ENCODE data around the gene FAAH. TPM values are rescaled to one million over a fixed set of nuclear protein-coding genes. Genes with fewer than 3 reads are reported as not detected.

The FAAH gene
- total and polyA plus RNA-seq, 12 donors, result 12.0 to 162 (median 38.8) TPM

DNA sequence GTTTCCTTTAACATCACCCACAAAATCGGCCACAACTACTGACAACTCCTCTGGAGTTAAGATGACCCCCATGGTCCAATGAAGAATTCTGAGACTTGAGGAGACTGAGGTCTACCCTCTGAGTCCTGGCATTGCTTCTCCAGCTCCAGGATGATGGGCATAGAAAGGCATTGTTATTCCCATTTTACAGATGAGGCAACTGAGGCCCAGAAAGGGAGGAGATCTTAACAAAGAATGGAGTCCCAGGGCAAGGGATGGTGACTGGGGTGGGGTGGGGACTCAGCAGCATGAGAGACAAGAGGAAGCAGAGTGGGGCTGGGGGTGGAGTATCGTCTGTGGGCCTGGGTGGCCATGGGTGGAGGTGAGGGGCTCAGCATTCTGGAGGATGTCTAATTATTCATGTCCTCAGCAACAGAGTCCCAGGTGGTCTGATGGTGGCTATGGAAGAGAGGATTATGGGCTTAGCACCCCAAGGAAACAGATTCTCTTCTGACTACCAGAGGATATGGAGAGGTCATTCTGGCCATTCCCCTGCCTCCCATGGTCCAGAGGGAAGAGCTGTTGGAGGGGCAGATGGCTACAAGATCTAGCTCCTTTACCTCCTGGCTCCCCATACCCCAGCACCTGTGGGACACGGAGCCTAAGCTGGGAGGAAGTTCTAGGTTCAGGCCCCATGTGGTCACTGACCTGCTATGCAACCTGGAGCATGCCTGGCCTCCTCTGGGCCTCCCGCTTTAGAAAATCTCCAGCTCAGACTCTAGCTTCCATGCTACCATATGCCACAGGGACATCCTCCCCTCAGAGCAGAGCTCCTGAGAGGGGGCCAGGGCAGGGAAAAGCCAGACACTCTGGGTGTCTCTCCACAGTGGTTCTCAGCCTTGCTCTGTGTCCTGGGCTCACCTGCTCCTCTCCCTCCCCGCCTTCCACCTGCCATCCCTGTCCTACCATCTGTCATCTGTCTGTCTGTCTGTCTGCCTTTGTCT lies 58.1 kb downstream of the FAAH start:
- Histone ChIP-seq H3K27ac (no peak overlapping the region), H3K4me3 (no peak overlapping the region), H3K27me3 (peaks cover 3% of the 10 kb centered on the region), H3K36me3 (replicated peaks in 1 of 2) (no peaks in the 10 kb centered on the region), H3K9me3 (replicated peaks in 1 of 3) (no peaks in the 10 kb centered on the region), H3K4me1 (replicated peaks in 1 of 2) (no peaks in the 10 kb centered on the region)
- intact Hi-C loops (cut with DNase I), result no loop called here
- DNase-seq, result no peak
- TF ChIP-seq POLR2A (IDR thresholded peaks at IDR 0.05), result no peak
- TF ChIP-seq, protein P1, sequence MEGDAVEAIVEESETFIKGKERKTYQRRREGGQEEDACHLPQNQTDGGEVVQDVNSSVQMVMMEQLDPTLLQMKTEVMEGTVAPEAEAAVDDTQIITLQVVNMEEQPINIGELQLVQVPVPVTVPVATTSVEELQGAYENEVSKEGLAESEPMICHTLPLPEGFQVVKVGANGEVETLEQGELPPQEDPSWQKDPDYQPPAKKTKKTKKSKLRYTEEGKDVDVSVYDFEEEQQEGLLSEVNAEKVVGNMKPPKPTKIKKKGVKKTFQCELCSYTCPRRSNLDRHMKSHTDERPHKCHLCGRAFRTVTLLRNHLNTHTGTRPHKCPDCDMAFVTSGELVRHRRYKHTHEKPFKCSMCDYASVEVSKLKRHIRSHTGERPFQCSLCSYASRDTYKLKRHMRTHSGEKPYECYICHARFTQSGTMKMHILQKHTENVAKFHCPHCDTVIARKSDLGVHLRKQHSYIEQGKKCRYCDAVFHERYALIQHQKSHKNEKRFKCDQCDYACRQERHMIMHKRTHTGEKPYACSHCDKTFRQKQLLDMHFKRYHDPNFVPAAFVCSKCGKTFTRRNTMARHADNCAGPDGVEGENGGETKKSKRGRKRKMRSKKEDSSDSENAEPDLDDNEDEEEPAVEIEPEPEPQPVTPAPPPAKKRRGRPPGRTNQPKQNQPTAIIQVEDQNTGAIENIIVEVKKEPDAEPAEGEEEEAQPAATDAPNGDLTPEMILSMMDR (IDR thresholded peaks at IDR 0.05), result no peak
- WGBS, 4 donors, result 80 to 84% (median 81%) methylated on average over 4 to 5 of the region's 5 CpGs

DNA sequence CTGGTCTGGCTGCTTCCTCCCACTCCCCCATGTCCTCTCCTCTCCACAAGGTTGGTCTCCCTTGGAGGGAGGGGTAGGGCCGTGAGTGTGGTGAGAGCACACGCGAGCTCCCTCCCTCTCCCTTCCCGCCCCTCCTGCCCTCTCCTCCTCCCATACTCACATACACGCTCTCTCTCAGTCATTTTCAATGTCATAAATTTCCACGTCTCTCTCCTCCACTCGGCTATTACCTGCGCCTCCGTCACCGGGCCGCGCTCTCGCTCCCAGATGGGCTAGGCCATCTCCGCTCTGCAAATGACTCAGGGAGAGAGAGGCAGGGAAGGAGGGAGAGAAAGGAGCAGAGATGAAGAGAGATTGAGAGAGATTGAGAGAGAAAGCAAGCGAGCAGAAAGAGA lies 58.8 kb downstream of the FAAH start:
- DNase-seq, result no peak
- Histone ChIP-seq H3K4me3 (no peak overlapping the region), H3K27me3 (peaks cover 3% of the 10 kb centered on the region), H3K27ac (no peak overlapping the region), H3K4me1 (replicated peaks in 1 of 2) (no peaks in the 10 kb centered on the region), H3K9me3 (replicated peaks in 1 of 3) (no peaks in the 10 kb centered on the region), H3K36me3 (replicated peaks in 1 of 2) (no peaks in the 10 kb centered on the region)
- intact Hi-C loops (cut with DNase I), result no loop called here
- TF ChIP-seq, protein P1 (IDR thresholded peaks at IDR 0.05), result no peak
- no peak for TF ChIP-seq POLR2A (IDR thresholded peaks at IDR 0.05)
- 64 to 77% (median 70%) methylated on average over 15 of the region's 15 CpGs for WGBS, 4 donors

DNA sequence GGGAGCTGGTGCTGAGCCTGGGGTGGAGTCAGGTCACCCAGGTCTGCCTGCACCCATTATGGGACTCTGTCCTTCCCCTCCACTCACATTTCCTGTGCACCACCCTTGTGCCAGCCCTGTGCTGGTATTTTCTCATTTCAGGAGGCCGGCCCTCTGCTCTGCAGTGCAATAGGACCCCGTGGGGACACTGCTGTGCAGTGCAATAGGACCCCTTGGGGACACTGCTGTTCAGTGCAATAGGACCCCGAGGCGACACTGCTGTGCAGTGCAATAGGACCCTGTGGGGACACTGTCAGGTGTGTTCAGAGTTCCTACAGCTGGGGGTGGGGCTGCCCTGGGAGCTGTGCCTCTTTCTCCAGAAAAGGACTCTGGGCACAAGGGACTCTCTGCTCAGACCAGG lies 59.3 kb downstream of the FAAH start:
- Histone ChIP-seq H3K4me3 (no peak overlapping the region), H3K9me3 (replicated peaks in 1 of 3) (no peaks in the 10 kb centered on the region), H3K27me3 (peaks cover 3% of the 10 kb centered on the region), H3K4me1 (replicated peaks in 1 of 2) (no peaks in the 10 kb centered on the region), H3K27ac (no peak overlapping the region), H3K36me3 (replicated peaks in 1 of 2) (no peaks in the 10 kb centered on the region)
- TF ChIP-seq, protein P1 (IDR thresholded peaks at IDR 0.05), result no peak
- TF ChIP-seq POLR2A (IDR thresholded peaks at IDR 0.05), result no peak
- no peak for DNase-seq
- WGBS, 4 donors, result 63 to 89% (median 81%) methylated on average over 4 of the region's 4 CpGs
- intact Hi-C loops (cut with DNase I), result no loop called here

DNA sequence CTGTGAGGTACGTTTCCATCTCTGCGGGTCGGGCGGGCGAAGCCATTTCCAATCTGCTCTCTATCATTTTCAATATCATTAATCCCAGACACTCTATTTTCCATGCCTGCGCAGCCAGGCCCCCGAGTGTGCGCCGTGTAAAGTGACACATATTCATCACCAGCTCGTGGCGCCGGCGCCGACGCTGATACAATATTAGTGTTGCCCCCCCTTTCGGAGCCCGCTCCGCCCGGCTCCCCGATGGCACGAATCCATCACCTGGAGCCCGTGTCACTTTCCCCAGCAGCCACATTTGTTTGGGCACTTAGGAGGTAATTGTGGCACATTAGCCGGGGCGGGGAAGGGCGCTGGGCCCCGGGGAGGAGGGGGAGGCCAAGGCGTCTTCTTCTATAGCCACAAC lies 61.8 kb downstream of the FAAH start:
- Histone ChIP-seq H3K27ac (no peak overlapping the region), H3K4me3 (no peak overlapping the region), H3K9me3 (replicated peaks in 1 of 3) (no peaks in the 10 kb centered on the region), H3K27me3 (peaks cover 3% of the 10 kb centered on the region), H3K36me3 (replicated peaks in 1 of 2) (no peaks in the 10 kb centered on the region), H3K4me1 (replicated peaks in 1 of 2) (no peaks in the 10 kb centered on the region)
- TF ChIP-seq, protein P1 (IDR thresholded peaks at IDR 0.05), result no peak
- TF ChIP-seq POLR2A (IDR thresholded peaks at IDR 0.05), result no peak
- DNase-seq, result no peak
- WGBS, 4 donors, result 90 to 95% (median 91%) methylated on average over 14 to 27 of the region's 27 CpGs
- intact Hi-C loops (cut with DNase I), result no loop called here
